22Rv1 (cell line): ENCODE measurements around the gene EME2.

Experiments used
- CTCF ChIP-seq: fragments of 450-650 bp; IDR thresholded peaks from 2 replicates; pipeline ENCODE4 v1.5.1; 2017; ENCODE audit warnings: mild to moderate bottlenecking
- ZFX ChIP-seq: fragments of 450-650 bp; IDR thresholded peaks from 2 replicates; pipeline ENCODE4 v1.6.1; 2017; ENCODE audit warnings: antibody characterized with exemption, borderline replicate concordance

- TF ChIP-seq CTCF (no peak), ZFX (no peak)
Observed at GRCh38 chr16:1785846-1786170, 13.2 kb downstream of the EME2 start.
